Measurements from ENCODE around the gene GABRB2.

DNA sequence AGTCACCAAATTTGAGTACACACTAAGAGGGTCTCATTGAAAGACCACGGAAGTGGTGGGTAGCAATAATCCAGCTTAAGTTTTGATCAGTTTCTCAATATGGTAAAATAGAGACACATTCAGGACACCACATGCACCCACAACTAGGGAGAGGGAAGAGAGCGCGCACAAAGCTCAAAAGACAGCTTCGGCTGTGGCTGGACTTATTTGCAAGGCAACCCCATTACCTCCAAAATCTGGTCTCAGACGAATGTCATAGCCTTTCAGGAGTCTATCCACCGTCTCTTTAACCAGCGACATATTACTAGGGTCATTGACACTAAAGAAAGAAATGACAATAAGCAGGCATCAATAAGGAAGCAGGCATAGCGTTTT lies 443 bp downstream of the GABRB2 start:
- TF ChIP-seq, protein P1, sequence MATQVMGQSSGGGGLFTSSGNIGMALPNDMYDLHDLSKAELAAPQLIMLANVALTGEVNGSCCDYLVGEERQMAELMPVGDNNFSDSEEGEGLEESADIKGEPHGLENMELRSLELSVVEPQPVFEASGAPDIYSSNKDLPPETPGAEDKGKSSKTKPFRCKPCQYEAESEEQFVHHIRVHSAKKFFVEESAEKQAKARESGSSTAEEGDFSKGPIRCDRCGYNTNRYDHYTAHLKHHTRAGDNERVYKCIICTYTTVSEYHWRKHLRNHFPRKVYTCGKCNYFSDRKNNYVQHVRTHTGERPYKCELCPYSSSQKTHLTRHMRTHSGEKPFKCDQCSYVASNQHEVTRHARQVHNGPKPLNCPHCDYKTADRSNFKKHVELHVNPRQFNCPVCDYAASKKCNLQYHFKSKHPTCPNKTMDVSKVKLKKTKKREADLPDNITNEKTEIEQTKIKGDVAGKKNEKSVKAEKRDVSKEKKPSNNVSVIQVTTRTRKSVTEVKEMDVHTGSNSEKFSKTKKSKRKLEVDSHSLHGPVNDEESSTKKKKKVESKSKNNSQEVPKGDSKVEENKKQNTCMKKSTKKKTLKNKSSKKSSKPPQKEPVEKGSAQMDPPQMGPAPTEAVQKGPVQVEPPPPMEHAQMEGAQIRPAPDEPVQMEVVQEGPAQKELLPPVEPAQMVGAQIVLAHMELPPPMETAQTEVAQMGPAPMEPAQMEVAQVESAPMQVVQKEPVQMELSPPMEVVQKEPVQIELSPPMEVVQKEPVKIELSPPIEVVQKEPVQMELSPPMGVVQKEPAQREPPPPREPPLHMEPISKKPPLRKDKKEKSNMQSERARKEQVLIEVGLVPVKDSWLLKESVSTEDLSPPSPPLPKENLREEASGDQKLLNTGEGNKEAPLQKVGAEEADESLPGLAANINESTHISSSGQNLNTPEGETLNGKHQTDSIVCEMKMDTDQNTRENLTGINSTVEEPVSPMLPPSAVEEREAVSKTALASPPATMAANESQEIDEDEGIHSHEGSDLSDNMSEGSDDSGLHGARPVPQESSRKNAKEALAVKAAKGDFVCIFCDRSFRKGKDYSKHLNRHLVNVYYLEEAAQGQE (IDR thresholded peaks at IDR 0.05; ENCODE audit: low read depth), result no peak
- TF ChIP-seq EGR1 (IDR thresholded peaks at IDR 0.05) (no peak), RAD21 (IDR thresholded peaks at IDR 0.05; ENCODE audit: low read depth) (no peak), YY1 (IDR thresholded peaks at IDR 0.05; ENCODE audit: low read depth) (no peak), CEBPB (IDR thresholded peaks at IDR 0.05) (no peak), EP300 (IDR thresholded peaks at IDR 0.05; ENCODE audit: borderline replicate concordance) (no peak), TAF1 (IDR thresholded peaks at IDR 0.05; ENCODE audit: low read depth) (no peak)
- TF ChIP-seq, protein P2, sequence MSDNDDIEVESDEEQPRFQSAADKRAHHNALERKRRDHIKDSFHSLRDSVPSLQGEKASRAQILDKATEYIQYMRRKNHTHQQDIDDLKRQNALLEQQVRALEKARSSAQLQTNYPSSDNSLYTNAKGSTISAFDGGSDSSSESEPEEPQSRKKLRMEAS (IDR thresholded peaks at IDR 0.05), result no peak
